HepG2 (cell line): ENCODE measurements around the gene INO80C. TPM values are rescaled to one million over a fixed set of nuclear protein-coding genes. Genes with fewer than 3 reads are reported as not detected.

Experiments used
- ATAC-seq: fragments of 200-7000 bp; cut with Tn5 transposase; 3 replicates; pipeline ENCODE4 v1.9.1; 2020; ENCODE audit warnings: mild to moderate bottlenecking, moderate library complexity
- BruUV-seq: library from RNA; stranded (reverse); fragments of 400-500 nt; replicated peaks from 2 replicates; lab custom pipeline; 2021; lab: Mats Ljungman, UMichigan
- CTCF ChIA-PET: fragments of 300-600 bp; formaldehyde crosslinking; extraction: SDS; loops from one replicate; lab custom pipeline; 2021; ENCODE audit warnings: low total read pairs, inconsistent platforms, low intra/inter-chr PET ratio; lab: Yijun Ruan, JAX
- POLR2A ChIA-PET: fragments of 350-600 bp; sonication (Branson Sonifier 250); formaldehyde crosslinking; loops from one replicate; lab custom pipeline; 2020; ENCODE audit warnings: antibody characterized with exemption, inconsistent platforms; lab: Yijun Ruan, JAX
- DNase-seq: peaks from one replicate; pipeline ENCODE4 v3.0.0-alpha.2; 2015; ENCODE audit warnings: low spot score
- FAIRE-seq: peaks from 3 replicates; lab custom pipeline; 2011; peaks lifted over from hg19 to GRCh38; lab: Jason Lieb, UNC
- H2AFZ ChIP-seq: one replicate; pipeline ENCODE4 v1.6.1; 2011; ENCODE audit warnings: low read length, inconsistent platforms
- H3K27ac ChIP-seq: fragments of 300-600 bp; 3 replicates; pipeline ENCODE4 v1.8.0; 2011; ENCODE audit warnings: mixed run types, mild to moderate bottlenecking, mixed read lengths, low read length, inconsistent platforms; ENCODE audit not compliant: insufficient read depth; ENCODE audit errors: extremely low read length
- H3K27me3 ChIP-seq, 2 experiments: fragments of 200-600 bp in 1 of 2; 2 replicates in 1 of 2; 3 replicates in 1 of 2; pipeline versions ENCODE4 v1.6.0 to v1.8.0; 2011; ENCODE audit warnings: low read length in 2 of 2, mild to moderate bottlenecking in 2 of 2, moderate library complexity in 2 of 2, inconsistent platforms in 1 of 2; ENCODE audit not compliant: insufficient read depth in 2 of 2, control insufficient read depth in 1 of 2
- H3K36me3 ChIP-seq, 2 experiments: fragments of 200-600 bp in 1 of 2; replicated peaks in 1 of 2; 2 replicates in 1 of 2; 3 replicates in 1 of 2; pipeline versions ENCODE4 v1.5.1 to v1.8.0; 2011; ENCODE audit warnings: low read length in 2 of 2, inconsistent platforms in 1 of 2; ENCODE audit not compliant: insufficient read depth in 2 of 2, control insufficient read depth in 1 of 2
- H3K4me1 ChIP-seq: 2 replicates; pipeline ENCODE4 v1.5.1; 2012; ENCODE audit warnings: low read length, inconsistent platforms; ENCODE audit not compliant: insufficient read depth
- H3K4me2 ChIP-seq: 2 replicates; pipeline ENCODE4 v1.6.0; 2011; ENCODE audit warnings: low read depth, low read length, inconsistent platforms
- H3K4me3 ChIP-seq, 3 experiments: fragments of 200-600 bp in 1 of 3; sonication (generic), shearing (Covaris generic) in 1 of 3; replicated peaks in 1 of 3; 2 replicates each; pipeline ENCODE4 v1.5.1; 2011 to 2016; ENCODE audit warnings: low read length in 3 of 3, inconsistent platforms in 2 of 3, low read depth in 2 of 3, mild to moderate bottlenecking in 2 of 3, control low read depth in 1 of 3, mixed read lengths in 1 of 3; ENCODE audit not compliant: insufficient read depth in 1 of 3
- H3K79me2 ChIP-seq: one replicate; pipeline ENCODE4 v1.6.1; 2011; ENCODE audit warnings: low read length, inconsistent platforms; ENCODE audit not compliant: insufficient read depth
- H3K9ac ChIP-seq: 2 replicates; pipeline ENCODE4 v1.6.0; 2011; ENCODE audit warnings: mild to moderate bottlenecking, low read depth, low read length, inconsistent platforms; ENCODE audit not compliant: insufficient read depth
- H3K9me3 ChIP-seq: 2 replicates; pipeline ENCODE4 v1.5.1; 2012; ENCODE audit warnings: mild to moderate bottlenecking, low read length
- H4K20me1 ChIP-seq: 2 replicates; pipeline ENCODE4 v1.6.0; 2011; ENCODE audit warnings: inconsistent platforms, mild to moderate bottlenecking, low read length, moderate library complexity; ENCODE audit not compliant: insufficient read depth
- HNRNPUL1 ChIP-seq: fragments of 200-400 bp; formaldehyde crosslinking; IDR thresholded peaks from 2 replicates; pipeline ENCODE4 v1.6.1; 2017; ENCODE audit warnings: low read depth, mild to moderate bottlenecking, low read length, moderate library complexity
- HOXA3 ChIP-seq: sonication (generic); formaldehyde crosslinking; IDR thresholded peaks from 2 replicates; pipeline ENCODE4 v1.5.0; 2020; ENCODE audit warnings: missing genetic modification reagents
- NFATC3 ChIP-seq: sonication (generic); formaldehyde crosslinking; IDR thresholded peaks from 2 replicates; pipeline ENCODE4 v1.5.1; 2020; ENCODE audit warnings: mild to moderate bottlenecking, missing genetic modification reagents
- ZNF180 ChIP-seq: sonication (generic); formaldehyde crosslinking; IDR thresholded peaks from 2 replicates; pipeline ENCODE4 v1.4.0; 2020; ENCODE audit warnings: low read depth, missing genetic modification reagents, borderline replicate concordance
- ZNF33B ChIP-seq: sonication (generic); formaldehyde crosslinking; IDR thresholded peaks from 2 replicates; pipeline ENCODE4 v1.5.1; 2020; ENCODE audit warnings: mild to moderate bottlenecking, missing genetic modification reagents
- ZNF557 ChIP-seq: sonication (generic); formaldehyde crosslinking; IDR thresholded peaks from 2 replicates; pipeline ENCODE4 v1.4.0; 2020; ENCODE audit warnings: missing genetic modification reagents
- ZNF891 ChIP-seq: sonication (generic); formaldehyde crosslinking; IDR thresholded peaks from 2 replicates; pipeline ENCODE4 v1.5.0; 2020; ENCODE audit warnings: mild to moderate bottlenecking, missing genetic modification reagents
- WGBS: methylation state at CpG from one replicate; pipeline ENCODE4 v1.1.6; 2017; ENCODE audit warnings: low lambda C conversion rate; 5-methylcytosine and 5-hydroxymethylcytosine counted together
- in situ Hi-C: cut with HindIII; loops from 2 replicates; pipeline ENCODE4 v1.10.0; 2017; ENCODE audit warnings: low pct_unique_long_range_greater_than_20kb; ENCODE audit not compliant: extremely low pct_ligation_motif_present
- intact Hi-C: fragments of 100-400 bp; cut with micrococcal nuclease; formaldehyde crosslinking; loops from one replicate; pipeline ENCODE4 v1.10.0; 2022; ENCODE audit not compliant: unreplicated experiment
- polyA plus RNA-seq, 8 experiments: library from polyadenylated mRNA; depleted of rRNA in 3 of 8; stranded (reverse) in 7 of 8; unstranded in 1 of 8; fragments of >200 nt; fragmentation: Illumina TruSeq in 4 of 8; extraction: Trizol in 4 of 8; gene quantifications; 2 replicates each; pipeline versions ENCODE4 v1.2.1 to v1.2.3, GENCODE V29; 2011 to 2016; ENCODE audit warnings: low read depth in 4 of 8, missing spikeins in 1 of 8, mixed read lengths in 1 of 8; ENCODE audit not compliant: insufficient read depth in 1 of 8
- total RNA-seq, 5 experiments: library from RNA; depleted of rRNA; stranded (reverse); fragments of >200 nt; fragmentation: Illumina TruSeq; extraction: Trizol; gene quantifications; 2 replicates each; pipeline ENCODE4 v1.2.3, GENCODE V29; 2016; ENCODE audit warnings: low read depth in 1 of 5
- TF ChIP-seq, protein P1 (sequence below): sonication (generic); formaldehyde crosslinking; conservative IDR thresholded peaks from 2 replicates; pipeline ENCODE4 v1.4.0; 2020; ENCODE audit warnings: mild to moderate bottlenecking, missing genetic modification reagents, moderate library complexity
- TF ChIP-seq, protein P2 (sequence below): sonication (generic); formaldehyde crosslinking; IDR thresholded peaks from 2 replicates; pipeline ENCODE4 v1.5.0; 2020; ENCODE audit warnings: mild to moderate bottlenecking, missing genetic modification reagents
- TF ChIP-seq, protein P3 (sequence below): sonication (generic); formaldehyde crosslinking; IDR thresholded peaks from 2 replicates; pipeline ENCODE4 v1.4.0; 2020; ENCODE audit warnings: mild to moderate bottlenecking, missing genetic modification reagents

INO80C gene
- total and polyA plus RNA-seq, 2 of the 13 experiments (the other 11 are each of a cell fraction or from before 2014, with no cell fraction given), result 8.2 to 15.4 TPM

DNA sequence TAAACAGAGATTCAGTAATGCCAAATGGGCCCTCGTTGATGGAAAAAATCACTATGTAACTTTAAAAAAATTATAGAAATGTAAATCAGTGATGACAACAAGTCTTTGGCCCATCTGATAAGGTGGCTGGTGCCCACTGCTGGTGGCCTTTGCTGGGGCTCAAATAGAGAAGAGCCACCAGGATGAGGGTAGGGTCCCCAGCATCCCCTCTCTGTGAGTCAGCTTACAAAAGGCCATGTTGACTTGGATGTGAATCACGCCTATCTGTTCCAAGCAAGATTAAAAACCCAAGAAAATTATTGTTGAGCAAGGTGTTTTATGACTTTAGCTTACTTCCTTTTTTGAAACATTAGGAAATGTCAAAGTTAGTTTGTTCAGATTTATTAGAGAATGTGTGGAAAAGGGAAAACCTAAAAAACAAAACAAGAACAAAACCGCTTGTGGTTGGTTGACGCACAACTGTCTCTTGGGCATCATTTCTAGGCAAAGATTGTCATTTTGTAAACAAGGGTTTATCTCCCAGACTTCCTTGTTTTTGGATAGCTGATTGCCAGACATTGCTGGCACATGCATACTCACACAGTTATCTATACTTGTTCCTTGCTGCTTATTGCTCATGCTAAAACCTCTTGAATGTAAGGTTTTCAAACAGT lies 66.9 kb downstream of the INO80C start (continued):
- TF ChIP-seq, protein P1, sequence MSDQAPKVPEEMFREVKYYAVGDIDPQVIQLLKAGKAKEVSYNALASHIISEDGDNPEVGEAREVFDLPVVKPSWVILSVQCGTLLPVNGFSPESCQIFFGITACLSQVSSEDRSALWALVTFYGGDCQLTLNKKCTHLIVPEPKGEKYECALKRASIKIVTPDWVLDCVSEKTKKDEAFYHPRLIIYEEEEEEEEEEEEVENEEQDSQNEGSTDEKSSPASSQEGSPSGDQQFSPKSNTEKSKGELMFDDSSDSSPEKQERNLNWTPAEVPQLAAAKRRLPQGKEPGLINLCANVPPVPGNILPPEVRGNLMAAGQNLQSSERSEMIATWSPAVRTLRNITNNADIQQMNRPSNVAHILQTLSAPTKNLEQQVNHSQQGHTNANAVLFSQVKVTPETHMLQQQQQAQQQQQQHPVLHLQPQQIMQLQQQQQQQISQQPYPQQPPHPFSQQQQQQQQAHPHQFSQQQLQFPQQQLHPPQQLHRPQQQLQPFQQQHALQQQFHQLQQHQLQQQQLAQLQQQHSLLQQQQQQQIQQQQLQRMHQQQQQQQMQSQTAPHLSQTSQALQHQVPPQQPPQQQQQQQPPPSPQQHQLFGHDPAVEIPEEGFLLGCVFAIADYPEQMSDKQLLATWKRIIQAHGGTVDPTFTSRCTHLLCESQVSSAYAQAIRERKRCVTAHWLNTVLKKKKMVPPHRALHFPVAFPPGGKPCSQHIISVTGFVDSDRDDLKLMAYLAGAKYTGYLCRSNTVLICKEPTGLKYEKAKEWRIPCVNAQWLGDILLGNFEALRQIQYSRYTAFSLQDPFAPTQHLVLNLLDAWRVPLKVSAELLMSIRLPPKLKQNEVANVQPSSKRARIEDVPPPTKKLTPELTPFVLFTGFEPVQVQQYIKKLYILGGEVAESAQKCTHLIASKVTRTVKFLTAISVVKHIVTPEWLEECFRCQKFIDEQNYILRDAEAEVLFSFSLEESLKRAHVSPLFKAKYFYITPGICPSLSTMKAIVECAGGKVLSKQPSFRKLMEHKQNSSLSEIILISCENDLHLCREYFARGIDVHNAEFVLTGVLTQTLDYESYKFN (CRISPR knock-in tag), result no peak
- TF ChIP-seq HNRNPUL1 (no peak), ZNF891 (CRISPR knock-in tag) (no peak), NFATC3 (CRISPR knock-in tag) (no peak)

DNA sequence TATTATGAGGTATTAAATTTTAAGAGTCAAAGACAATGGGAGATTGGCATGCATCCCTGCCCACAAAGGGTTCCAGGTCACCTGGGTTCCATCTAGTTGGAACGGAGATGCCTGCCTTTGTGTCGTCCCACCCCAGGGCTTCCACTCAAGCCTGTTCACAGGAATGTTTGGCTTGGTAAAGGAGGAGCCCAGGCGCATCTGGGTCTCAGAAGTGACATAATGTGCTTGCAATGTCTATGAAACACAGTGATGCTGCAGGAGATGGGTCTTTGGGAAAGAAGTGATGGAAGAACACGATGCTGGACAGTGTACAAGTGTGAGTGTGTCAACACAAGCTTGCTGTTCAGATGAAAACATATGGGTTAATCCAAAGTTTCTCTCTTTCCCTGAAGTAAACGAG lies 71.0 kb downstream of the INO80C start:
- POLR2A ChIA-PET, result no interaction called here
- Histone ChIP-seq H3K4me2 (no peak overlapping the region), H3K79me2 (no peaks in the 10 kb centered on the region), H3K4me1 (no peaks in the 10 kb centered on the region), H3K4me3 (no peak overlapping the region), H2AFZ (no peak overlapping the region), H3K27me3 (no peaks in the 10 kb centered on the region; a peak in 1 of 5 replicates), H3K9me3 (no peaks in the 10 kb centered on the region), H4K20me1 (no peaks in the 10 kb centered on the region), H3K27ac (no peak overlapping the region), H3K36me3 (no peaks in the 10 kb centered on the region), H3K9ac (no peak overlapping the region)
- TF ChIP-seq, protein P2, sequence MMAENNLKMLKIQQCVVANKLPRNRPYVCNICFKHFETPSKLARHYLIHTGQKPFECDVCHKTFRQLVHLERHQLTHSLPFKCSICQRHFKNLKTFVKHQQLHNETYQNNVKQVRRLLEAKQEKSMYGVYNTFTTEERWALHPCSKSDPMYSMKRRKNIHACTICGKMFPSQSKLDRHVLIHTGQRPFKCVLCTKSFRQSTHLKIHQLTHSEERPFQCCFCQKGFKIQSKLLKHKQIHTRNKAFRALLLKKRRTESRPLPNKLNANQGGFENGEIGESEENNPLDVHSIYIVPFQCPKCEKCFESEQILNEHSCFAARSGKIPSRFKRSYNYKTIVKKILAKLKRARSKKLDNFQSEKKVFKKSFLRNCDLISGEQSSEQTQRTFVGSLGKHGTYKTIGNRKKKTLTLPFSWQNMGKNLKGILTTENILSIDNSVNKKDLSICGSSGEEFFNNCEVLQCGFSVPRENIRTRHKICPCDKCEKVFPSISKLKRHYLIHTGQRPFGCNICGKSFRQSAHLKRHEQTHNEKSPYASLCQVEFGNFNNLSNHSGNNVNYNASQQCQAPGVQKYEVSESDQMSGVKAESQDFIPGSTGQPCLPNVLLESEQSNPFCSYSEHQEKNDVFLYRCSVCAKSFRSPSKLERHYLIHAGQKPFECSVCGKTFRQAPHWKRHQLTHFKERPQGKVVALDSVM (CRISPR knock-in tag), result no peak
- no peak for TF ChIP-seq HOXA3
- no peak for TF ChIP-seq ZNF33B
- TF ChIP-seq ZNF557, result no peak
- TF ChIP-seq, protein P3, sequence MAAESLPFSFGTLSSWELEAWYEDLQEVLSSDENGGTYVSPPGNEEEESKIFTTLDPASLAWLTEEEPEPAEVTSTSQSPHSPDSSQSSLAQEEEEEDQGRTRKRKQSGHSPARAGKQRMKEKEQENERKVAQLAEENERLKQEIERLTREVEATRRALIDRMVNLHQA, result no peak
- TF ChIP-seq ZNF180 (CRISPR knock-in tag), result no peak
- in situ Hi-C loops (no loop called here), intact Hi-C loops (no loop called here)
- CTCF ChIA-PET, result no interaction called here
- 9% methylated on average over 5 of the region's 5 CpGs for WGBS
- BruUV-seq, result no TSS peak
- ATAC-seq (no peak), DNase-seq (no peak), FAIRE-seq (no peak)
